Left cardiac atrium (tissue), 4 donors: ENCODE results near the gene DFFB. TPM values are rescaled to one million over a fixed set of nuclear protein-coding genes. Genes with fewer than 3 reads are reported as not detected.

ENCODE experiments used
- ATAC-seq, 2 donors: fragments of 200-7000 bp; cut with Tn5 transposase; one replicate each; pipeline ENCODE4 v1.9.1; 2020; ENCODE audit warnings: mild to moderate bottlenecking in 2 of 2, moderate library complexity in 2 of 2
- DNase-seq: peaks from one replicate; pipeline ENCODE4 v3.0.0-alpha.2; 2020
- intact Hi-C, 2 donors: fragments of 100-400 bp; cut with DNase I; formaldehyde crosslinking; loops; one replicate each; pipeline versions ENCODE4 v1.14.1 to v1.15.1; 2022 to 2023
- total RNA-seq, 2 donors: library from RNA; stranded (reverse); fragmentation: NEBNext Ultra II Directional; extraction: Animal tissue kit (Norgen Biotek cat#: 25700); gene quantifications; one replicate each; pipeline ENCODE4 v1.2.1, GENCODE V29; 2021
- donor health status: DM: no; HTN: yes; CAD: no.
- donor health status: DM: no; HTN: yes; CAD: no; lungs with severe emphysema.
- donor health status: DM: yes; HTN: yes; CAD: no.
- donor health status: Dilated cardiomyopathy.

DFFB gene
- total RNA-seq, 2 donors from 2014 or later: 4.0 to 4.1 TPM

- DNase-seq: no peak
- intact Hi-C loops: no loop called here
- no peak for ATAC-seq
Observed at GRCh38 chr1:3864884-3865283, 7.6 kb downstream of the DFFB start.

- intact Hi-C loops: no loop called here
- no peak for DNase-seq
Observed at GRCh38 chr1:3865606-3866160, 8.4 kb downstream of the DFFB start.

GRCh38 chr1:3868464-3869006, 11.3 kb downstream of the DFFB start:
- intact Hi-C loops: no loop called here
- ATAC-seq (peak in 1 of 2 donors; percentile 48), DNase-seq (no peak)

More at GRCh38 chr1:3865606-3866160, 8.4 kb downstream of the DFFB start:
- ATAC-seq: no peak

- ATAC-seq (no peak), DNase-seq (no peak)
- intact Hi-C loops: no loop called here
Observed at GRCh38 chr1:3869751-3870301, 12.6 kb downstream of the DFFB start.

GRCh38 chr1:3871451-3871805, 14.2 kb downstream of the DFFB start:
- DNase-seq (no peak), ATAC-seq (no peak)
- intact Hi-C loops: no loop called here

GRCh38 chr1:3872546-3872945, 15.3 kb downstream of the DFFB start:
- no peak for DNase-seq
- ATAC-seq: no peak
- intact Hi-C loops: no loop called here

- intact Hi-C loops: no loop called here
- DNase-seq (no peak), ATAC-seq (no peak)
Observed at GRCh38 chr1:3874736-3875135, 17.5 kb downstream of the DFFB start.

- no peak for ATAC-seq
- intact Hi-C loops: no loop called here
- no peak for DNase-seq
Observed at GRCh38 chr1:3876716-3877115, 19.4 kb downstream of the DFFB start.

GRCh38 chr1:3879099-3879498, 21.8 kb downstream of the DFFB start:
- DNase-seq: no peak
- intact Hi-C loops: no loop called here

GRCh38 chr1:3879787-3880428, 22.6 kb downstream of the DFFB start:
- ATAC-seq (no peak), DNase-seq (no peak)
- intact Hi-C loops: no loop called here

More at GRCh38 chr1:3879099-3879498, 21.8 kb downstream of the DFFB start:
- no peak for ATAC-seq

- no peak for DNase-seq
- intact Hi-C loops: no loop called here
- no peak for ATAC-seq
Observed at GRCh38 chr1:3880429-3881192, 23.3 kb downstream of the DFFB start.

- ATAC-seq: no peak
Observed at GRCh38 chr1:3881193-3881480, 23.9 kb downstream of the DFFB start.

GRCh38 chr1:3883194-3883925, 26.1 kb downstream of the DFFB start:
- DNase-seq (no peak), ATAC-seq (no peak)
- intact Hi-C loops: no loop called here

More at GRCh38 chr1:3881193-3881480, 23.9 kb downstream of the DFFB start:
- intact Hi-C loops: no loop called here
- no peak for DNase-seq

GRCh38 chr1:3884966-3885365, 27.7 kb downstream of the DFFB start:
- DNase-seq (no peak), ATAC-seq (no peak)
- intact Hi-C loops: no loop called here

GRCh38 chr1:3885611-3886010, 28.3 kb downstream of the DFFB start:
- DNase-seq: no peak
- no peak for ATAC-seq
- intact Hi-C loops: no loop called here

GRCh38 chr1:3886106-3886670, 28.9 kb downstream of the DFFB start:
- intact Hi-C loops: no loop called here
- DNase-seq (no peak), ATAC-seq (no peak)

- no peak for DNase-seq
- no peak for ATAC-seq
- intact Hi-C loops: no loop called here
Observed at GRCh38 chr1:3886691-3887090, 29.4 kb downstream of the DFFB start.

- ATAC-seq (no peak), DNase-seq (no peak)
- intact Hi-C loops: no loop called here
Observed at GRCh38 chr1:3888301-3888700, 31.0 kb downstream of the DFFB start.

- no peak for ATAC-seq
- intact Hi-C loops: no loop called here
- DNase-seq: no peak
Observed at GRCh38 chr1:3889936-3890335, 32.7 kb downstream of the DFFB start.
